ENCODE measurements around the gene APOL2.
"Not testable (repeated sequence)": the region's sequence is repeated elsewhere in the genome, so short reads cannot be mapped to it uniquely, and the experiment has no call there.

APOL2 gene

GRCh38 chr22:36279219-36279666 is 39.9 kb upstream of the APOL2 start:
- Histone ChIP-seq H3K27me3 (replicated peaks) (no peaks in the 10 kb centered on the region), H3K4me3 (ENCODE audit: low read depth, low read length) (no peak overlapping the region), H3K36me3 (replicated peaks) (peaks cover 62% of the 10 kb centered on the region), H3K27ac (no peak overlapping the region)
- no peak for DNase-seq
- TF ChIP-seq, protein P1, sequence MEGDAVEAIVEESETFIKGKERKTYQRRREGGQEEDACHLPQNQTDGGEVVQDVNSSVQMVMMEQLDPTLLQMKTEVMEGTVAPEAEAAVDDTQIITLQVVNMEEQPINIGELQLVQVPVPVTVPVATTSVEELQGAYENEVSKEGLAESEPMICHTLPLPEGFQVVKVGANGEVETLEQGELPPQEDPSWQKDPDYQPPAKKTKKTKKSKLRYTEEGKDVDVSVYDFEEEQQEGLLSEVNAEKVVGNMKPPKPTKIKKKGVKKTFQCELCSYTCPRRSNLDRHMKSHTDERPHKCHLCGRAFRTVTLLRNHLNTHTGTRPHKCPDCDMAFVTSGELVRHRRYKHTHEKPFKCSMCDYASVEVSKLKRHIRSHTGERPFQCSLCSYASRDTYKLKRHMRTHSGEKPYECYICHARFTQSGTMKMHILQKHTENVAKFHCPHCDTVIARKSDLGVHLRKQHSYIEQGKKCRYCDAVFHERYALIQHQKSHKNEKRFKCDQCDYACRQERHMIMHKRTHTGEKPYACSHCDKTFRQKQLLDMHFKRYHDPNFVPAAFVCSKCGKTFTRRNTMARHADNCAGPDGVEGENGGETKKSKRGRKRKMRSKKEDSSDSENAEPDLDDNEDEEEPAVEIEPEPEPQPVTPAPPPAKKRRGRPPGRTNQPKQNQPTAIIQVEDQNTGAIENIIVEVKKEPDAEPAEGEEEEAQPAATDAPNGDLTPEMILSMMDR (IDR thresholded peaks at IDR 0.05; ENCODE audit: low read depth, low read length, missing control alignments), result no peak
- in situ Hi-C loops (cut with HindIII; ENCODE audit: low pct_ligation_motif_present, low sequenced_read_pairs), result no loop called here

DNA sequence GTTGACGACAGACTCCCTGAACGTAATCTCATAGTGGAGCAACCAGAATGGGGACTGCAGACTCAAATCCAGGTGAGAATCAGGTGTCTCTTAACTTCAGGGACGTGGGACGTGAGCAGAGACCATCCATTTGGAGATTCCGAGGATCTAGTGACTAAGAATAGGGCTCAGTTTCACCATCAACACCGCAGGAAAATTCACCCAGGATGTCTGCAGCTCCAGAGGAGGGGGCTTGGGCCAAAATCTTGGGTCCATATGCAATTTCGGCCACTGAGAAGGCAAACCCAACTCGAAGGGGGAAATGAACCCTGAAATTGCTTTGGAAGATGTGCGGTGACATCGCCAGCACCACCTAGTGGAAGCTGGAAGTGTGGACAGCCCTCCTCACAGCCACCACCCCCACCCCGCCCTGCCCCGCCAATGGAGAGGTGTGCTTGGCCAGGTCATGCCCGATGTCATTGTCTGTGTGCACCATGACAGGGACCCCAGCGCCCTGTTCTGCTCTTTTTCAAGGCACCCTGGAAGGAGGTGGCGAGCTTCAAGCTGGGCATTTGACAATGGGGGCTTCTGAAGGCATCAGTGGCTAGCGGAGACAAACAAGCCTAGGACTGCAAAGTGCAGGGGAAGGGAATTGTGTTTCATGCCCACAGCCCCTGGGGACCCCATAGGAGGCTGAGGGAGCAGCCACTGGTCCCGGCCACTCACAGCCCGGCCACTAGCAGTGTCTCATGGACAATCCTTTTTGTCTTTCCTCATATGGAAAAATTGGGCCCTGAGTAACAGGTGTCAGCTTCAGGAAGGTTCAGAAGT is 38.4 kb upstream of the APOL2 start:
- DNase-seq, result no peak
- TF ChIP-seq, protein P1 (IDR thresholded peaks at IDR 0.05; ENCODE audit: low read depth, low read length, missing control alignments), result peak; percentile 80
- no peak overlapping the region for H3K27ac ChIP-seq
- in situ Hi-C loops (cut with HindIII; ENCODE audit: low pct_ligation_motif_present, low sequenced_read_pairs), result no loop called here
- no peaks in the 10 kb centered on the region for H3K27me3 ChIP-seq (replicated peaks)
- no peak overlapping the region for H3K4me3 ChIP-seq (ENCODE audit: low read depth, low read length)
- peaks cover 48% of the 10 kb centered on the region for H3K36me3 ChIP-seq (replicated peaks)

GRCh38 chr22:36274531-36274930 is 35.2 kb upstream of the APOL2 start:
- H3K36me3 ChIP-seq (replicated peaks), result peaks cover 18% of the 10 kb centered on the region
- no peak overlapping the region for H3K27ac ChIP-seq
- DNase-seq, result no peak
- TF ChIP-seq, protein P1 (IDR thresholded peaks at IDR 0.05; ENCODE audit: low read depth, low read length, missing control alignments), result no peak
- no peaks in the 10 kb centered on the region for H3K27me3 ChIP-seq (replicated peaks)
- no peak overlapping the region for H3K4me3 ChIP-seq (ENCODE audit: low read depth, low read length)
- in situ Hi-C loops (cut with HindIII; ENCODE audit: low pct_ligation_motif_present, low sequenced_read_pairs), result loop anchor here (25.0 kb wide), 1 partner anchor 112 kb away; the partner anchor contains the start of gene APOL3

DNA sequence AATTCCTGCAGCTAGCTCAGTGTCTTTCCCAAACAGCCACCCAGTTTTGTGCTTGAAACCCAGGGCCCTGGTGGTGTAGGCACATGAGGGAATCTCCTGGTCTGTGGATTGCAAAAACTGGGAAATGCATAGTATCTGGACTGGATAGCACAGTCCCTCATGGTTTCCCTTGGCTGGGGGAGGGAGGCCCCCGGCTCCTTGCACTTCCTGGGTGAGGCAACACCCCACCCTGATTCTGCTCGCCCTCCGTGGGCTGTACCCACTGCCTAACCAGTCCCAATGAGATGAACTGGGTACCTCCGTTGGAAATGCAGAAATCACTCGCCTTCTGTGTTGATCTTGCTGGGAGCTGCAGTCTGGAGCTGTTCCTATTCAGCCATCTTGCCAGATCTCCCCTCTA is 32.6 kb upstream of the APOL2 start:
- not testable (repeated sequence) for H3K36me3 ChIP-seq (replicated peaks); DNase-seq; H3K27ac ChIP-seq; H3K4me3 ChIP-seq (ENCODE audit: low read depth, low read length); H3K27me3 ChIP-seq (replicated peaks)
- in situ Hi-C loops (cut with HindIII; ENCODE audit: low pct_ligation_motif_present, low sequenced_read_pairs), result loop anchor here (25.0 kb wide), 1 partner anchor 110 kb away; the partner anchor contains the start of gene APOL3

- in situ Hi-C loops (cut with HindIII; ENCODE audit: low pct_ligation_motif_present, low sequenced_read_pairs), result loop anchor here (25.0 kb wide), 1 partner anchor 109 kb away; the partner anchor contains the start of gene APOL3
- H3K4me3 ChIP-seq (ENCODE audit: low read depth, low read length); DNase-seq; H3K27me3 ChIP-seq (replicated peaks); H3K36me3 ChIP-seq (replicated peaks); H3K27ac ChIP-seq: not testable (repeated sequence)
Measured at GRCh38 chr22:36271231-36271630, 31.9 kb upstream of the APOL2 start.

DNA sequence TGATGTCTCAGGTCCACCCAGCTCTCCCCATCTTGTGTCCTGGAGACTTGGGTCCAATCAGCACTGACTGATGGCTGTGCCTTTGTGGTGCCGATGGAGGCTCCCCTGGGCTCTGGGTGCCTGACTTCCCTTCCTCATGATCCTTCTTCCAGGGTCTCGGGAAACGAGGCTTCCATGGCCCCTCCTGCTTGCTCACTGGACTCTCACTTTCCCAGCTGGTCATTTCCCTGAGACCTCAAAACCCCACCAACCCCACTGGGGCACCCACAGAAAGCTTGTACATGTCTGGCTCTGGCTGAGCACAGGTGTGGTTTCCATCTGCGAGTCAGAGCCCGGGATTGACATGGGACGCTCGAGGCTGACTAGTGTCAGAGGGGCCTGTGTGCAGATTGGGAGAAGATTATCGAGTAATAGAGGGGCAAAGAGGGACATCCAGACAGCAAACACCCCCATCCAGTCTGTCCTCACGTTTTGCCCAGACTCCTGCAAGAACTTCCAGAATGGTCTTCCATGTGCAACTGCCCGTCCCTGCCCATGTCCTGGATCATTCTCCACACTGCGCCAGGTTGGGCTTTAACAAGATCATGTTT is 28.7 kb upstream of the APOL2 start:
- Histone ChIP-seq H3K27ac (no peak overlapping the region), H3K27me3 (replicated peaks) (no peaks in the 10 kb centered on the region), H3K4me3 (ENCODE audit: low read depth, low read length) (no peak overlapping the region), H3K36me3 (replicated peaks) (no peaks in the 10 kb centered on the region)
- DNase-seq, result no peak
- TF ChIP-seq, protein P1 (IDR thresholded peaks at IDR 0.05; ENCODE audit: low read depth, low read length, missing control alignments), result no peak
- in situ Hi-C loops (cut with HindIII; ENCODE audit: low pct_ligation_motif_present, low sequenced_read_pairs), result loop anchor here (25.0 kb wide), 1 partner anchor 106 kb away; the partner anchor contains the start of gene APOL3
